ENCODE data around the gene BPIFB2. TPM values are rescaled to one million over a fixed set of nuclear protein-coding genes. Genes with fewer than 3 reads are reported as not detected.

Gene BPIFB2
- total RNA-seq, 3 donors from 2014 or later (not counting 1 experiment from before 2014, with no cell fraction given): not detected

DNA sequence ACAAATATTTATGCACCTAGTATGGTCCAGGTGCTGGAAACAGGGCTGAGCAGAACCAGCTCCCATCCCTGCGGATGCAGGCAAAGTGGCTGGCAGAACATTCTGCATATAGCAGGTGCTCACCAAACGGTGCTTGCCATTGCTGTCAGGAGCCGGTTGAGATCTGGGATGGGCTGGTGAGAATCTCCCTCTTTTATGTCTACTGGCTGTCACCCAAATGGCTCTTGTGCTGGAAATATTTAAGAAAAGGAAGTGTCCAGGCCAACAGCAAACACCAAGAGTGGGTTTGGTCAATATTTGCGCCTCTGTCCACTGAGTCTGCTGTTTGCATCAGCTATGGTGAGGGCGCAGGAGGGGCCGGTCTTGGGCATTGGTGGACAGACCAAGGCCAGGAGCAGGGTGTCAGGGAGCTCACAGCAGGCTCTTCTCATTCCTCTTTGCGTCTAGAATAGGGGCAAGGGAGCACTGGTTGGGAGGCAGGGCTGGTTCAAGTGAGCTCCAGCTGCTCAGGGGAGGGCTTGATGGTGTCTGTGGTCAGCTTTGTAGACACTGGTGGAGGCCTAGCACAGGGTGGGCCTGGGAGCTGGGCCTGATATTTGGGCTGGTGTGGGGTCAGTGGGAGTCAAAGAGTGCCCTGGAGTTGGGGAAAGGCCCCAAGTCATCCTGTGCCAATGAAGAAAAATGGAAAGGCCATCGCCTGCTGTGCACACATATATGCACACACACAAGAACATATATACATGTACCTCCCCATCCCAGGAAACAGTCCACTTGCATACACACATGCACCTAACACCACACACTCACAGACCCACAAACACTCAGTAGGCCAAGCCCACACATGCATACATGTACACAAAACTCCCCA lies 1.4 kb upstream of the BPIFB2 start:
- H3K4me3 Mint-ChIP-seq: no peak overlapping the region
- H3K27me3 ChIP-seq (ENCODE audit: control insufficient read depth, insufficient read depth, low read length): no peaks in the 10 kb centered on the region
- H3K27me3 Mint-ChIP-seq (ENCODE audit: low read depth in 2 of 2): no peaks in the 10 kb centered on the region
- TF ChIP-seq CTCF (IDR thresholded peaks at IDR 0.05): no peak
- no peak overlapping the region for H3K4me3 ChIP-seq (ENCODE audit: low read length)
- H3K27ac Mint-ChIP-seq: no peak overlapping the region
- no peaks in the 10 kb centered on the region for H3K36me3 Mint-ChIP-seq
- no peaks in the 10 kb centered on the region for H3K9me3 ChIP-seq (ENCODE audit: control insufficient read depth, insufficient read depth, low read length)
- H3K36me3 ChIP-seq (ENCODE audit: control insufficient read depth, insufficient read depth, low read length): no peaks in the 10 kb centered on the region
- no peaks in the 10 kb centered on the region for H3K4me1 Mint-ChIP-seq
- intact Hi-C loops (cut with micrococcal nuclease): loop anchor here (1.0 kb wide), 1 partner anchor 104 kb away; no protein-coding TSS in a partner anchor
- 85% methylated on average over 8 of the region's 8 CpGs for WGBS (ENCODE audit: insufficient coverage)
- H3K9me3 Mint-ChIP-seq: no peaks in the 10 kb centered on the region
- ATAC-seq (no peak), DNase-seq (no peak)
- no peaks in the 10 kb centered on the region for H3K4me1 ChIP-seq (ENCODE audit: control insufficient read depth, insufficient read depth, low read length)
- H3K27ac ChIP-seq (ENCODE audit: low read length): no peak overlapping the region

GRCh38 chr20:33006776-33007375 lies 628 bp upstream of the BPIFB2 start:
- Mint-ChIP-seq H3K4me3 (no peak overlapping the region), H3K27ac (no peak overlapping the region), H3K4me1 (no peaks in the 10 kb centered on the region), H3K9me3 (no peaks in the 10 kb centered on the region), H3K27me3 (ENCODE audit: low read depth in 2 of 2) (no peaks in the 10 kb centered on the region), H3K36me3 (no peaks in the 10 kb centered on the region)
- DNase-seq (no peak), ATAC-seq (no peak)
- no peak overlapping the region for H3K27ac ChIP-seq (ENCODE audit: low read length)
- intact Hi-C loops (cut with micrococcal nuclease): no loop called here
- no peaks in the 10 kb centered on the region for H3K36me3 ChIP-seq (ENCODE audit: control insufficient read depth, insufficient read depth, low read length)
- no peak overlapping the region for H3K4me3 ChIP-seq (ENCODE audit: low read length)
- H3K9me3 ChIP-seq (ENCODE audit: control insufficient read depth, insufficient read depth, low read length): no peaks in the 10 kb centered on the region
- H3K4me1 ChIP-seq (ENCODE audit: control insufficient read depth, insufficient read depth, low read length): no peaks in the 10 kb centered on the region
- H3K27me3 ChIP-seq (ENCODE audit: control insufficient read depth, insufficient read depth, low read length): no peaks in the 10 kb centered on the region
- WGBS (ENCODE audit: insufficient coverage): 95% methylated on average over 8 of the region's 8 CpGs
- TF ChIP-seq CTCF (IDR thresholded peaks at IDR 0.05): no peak

DNA sequence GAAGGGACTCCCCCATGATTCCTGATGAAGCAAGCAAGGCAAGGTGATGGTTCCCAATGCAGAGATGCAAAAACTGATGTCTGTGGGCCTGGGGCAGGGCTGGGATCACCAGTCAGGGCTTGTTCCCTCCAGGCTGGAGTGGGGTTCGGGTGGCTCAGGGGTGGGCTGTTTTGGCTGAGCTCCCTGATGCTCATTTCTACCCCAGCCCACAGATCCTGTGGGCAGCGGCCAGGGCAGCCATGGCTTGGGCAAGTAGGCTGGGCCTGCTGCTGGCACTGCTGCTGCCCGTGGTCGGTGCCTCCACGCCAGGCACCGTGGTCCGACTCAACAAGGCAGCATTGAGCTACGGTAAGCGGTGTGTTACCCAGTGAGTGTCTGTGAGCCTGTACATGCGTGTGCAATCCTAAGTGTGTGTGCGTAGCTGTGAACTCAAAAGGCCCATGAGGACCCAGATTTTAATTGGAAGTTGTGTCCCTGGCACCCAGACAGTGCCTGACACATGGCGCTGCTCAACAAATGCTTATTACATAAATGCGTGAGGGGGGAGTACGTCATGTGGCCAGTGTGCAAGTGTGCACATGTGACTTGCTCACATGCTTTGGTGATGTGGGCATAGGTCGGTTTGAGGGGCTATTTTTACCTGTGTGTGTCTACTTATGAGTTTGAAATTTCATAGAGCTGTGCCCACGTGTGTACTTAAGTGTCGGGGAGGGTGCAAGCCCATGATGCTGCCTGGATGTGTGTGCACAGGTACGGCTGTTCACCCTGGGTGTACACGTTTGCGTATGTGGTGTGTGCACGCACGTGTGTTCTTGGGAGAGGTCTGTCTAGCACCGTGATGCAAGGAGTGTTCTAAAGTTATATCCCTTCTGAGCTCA lies 1.1 kb downstream of the BPIFB2 start:
- H3K4me3 Mint-ChIP-seq: no peak overlapping the region
- TF ChIP-seq CTCF (IDR thresholded peaks at IDR 0.05): no peak
- H3K27ac ChIP-seq (ENCODE audit: low read length): no peak overlapping the region
- H3K9me3 Mint-ChIP-seq: no peaks in the 10 kb centered on the region
- no peaks in the 10 kb centered on the region for H3K27me3 Mint-ChIP-seq (ENCODE audit: low read depth in 2 of 2)
- ATAC-seq: no peak
- no peaks in the 10 kb centered on the region for H3K9me3 ChIP-seq (ENCODE audit: control insufficient read depth, insufficient read depth, low read length)
- WGBS (ENCODE audit: insufficient coverage): 90% methylated on average over 23 of the region's 23 CpGs
- DNase-seq: no peak
- H3K4me3 ChIP-seq (ENCODE audit: low read length): no peak overlapping the region
- intact Hi-C loops (cut with micrococcal nuclease): no loop called here
- no peaks in the 10 kb centered on the region for H3K36me3 Mint-ChIP-seq
- H3K36me3 ChIP-seq (ENCODE audit: control insufficient read depth, insufficient read depth, low read length): no peaks in the 10 kb centered on the region
- peaks cover 0 to 5% of the 10 kb centered on the region in 2 donors for H3K4me1 Mint-ChIP-seq
- no peaks in the 10 kb centered on the region for H3K4me1 ChIP-seq (ENCODE audit: control insufficient read depth, insufficient read depth, low read length)
- no peak overlapping the region for H3K27ac Mint-ChIP-seq
- no peaks in the 10 kb centered on the region for H3K27me3 ChIP-seq (ENCODE audit: control insufficient read depth, insufficient read depth, low read length)

Measured in natural killer cell (primary cell).